Measurements from ENCODE around the gene SIT1.

The SIT1 gene

GRCh38 chr9:35650341-35651158 lies at the start of gene SIT1:
TSS of gene SIT1 (minus strand) at chr9:35650931. CDS start at chr9:35650853, 78 bp downstream.
- DNase-seq = no peak

GRCh38 chr9:35700031-35700430 lies 49.3 kb upstream of the SIT1 start:
- no peak for DNase-seq

GRCh38 chr9:35698231-35698630 lies 47.5 kb upstream of the SIT1 start:
- DNase-seq = no peak

GRCh38 chr9:35697486-35697885 lies 46.8 kb upstream of the SIT1 start:
- DNase-seq = no peak

GRCh38 chr9:35696520-35697215 lies 45.9 kb upstream of the SIT1 start:
- peak; percentile 21 for DNase-seq

GRCh38 chr9:35695943-35696401 lies 45.2 kb upstream of the SIT1 start:
- DNase-seq = no peak

- DNase-seq = no peak
These were observed 41.1 kb upstream of the SIT1 start for GRCh38 chr9:35691757-35692301.

GRCh38 chr9:35691334-35691650 lies 40.6 kb upstream of the SIT1 start:
- no peak for DNase-seq

- no peak for DNase-seq
These were observed 40.0 kb upstream of the SIT1 start for GRCh38 chr9:35690614-35691333.

GRCh38 chr9:35690294-35690613 lies 39.5 kb upstream of the SIT1 start:
- no peak for DNase-seq

GRCh38 chr9:35689542-35690293 lies 39.0 kb upstream of the SIT1 start, which contains the start of gene TPM2:
TSS of gene TPM2 (minus strand) at chr9:35689925. CDS start at chr9:35689817, 108 bp downstream.
- DNase-seq = no peak

GRCh38 chr9:35688558-35689541 lies 38.1 kb upstream of the SIT1 start:
- no peak for DNase-seq

- DNase-seq = no peak
These were observed 37.3 kb upstream of the SIT1 start for GRCh38 chr9:35687972-35688557.

- DNase-seq = no peak
These were observed 36.6 kb upstream of the SIT1 start for GRCh38 chr9:35687306-35687705.

- DNase-seq = no peak
These were observed 35.8 kb upstream of the SIT1 start for GRCh38 chr9:35686222-35687203.

GRCh38 chr9:35685506-35685905 lies 34.8 kb upstream of the SIT1 start:
- no peak for DNase-seq

- DNase-seq = no peak
These were observed 34.2 kb upstream of the SIT1 start for GRCh38 chr9:35684921-35685320.

GRCh38 chr9:35683323-35683722 lies 32.6 kb upstream of the SIT1 start:
- DNase-seq = no peak

- DNase-seq = no peak
These were observed 32.0 kb upstream of the SIT1 start for GRCh38 chr9:35682520-35683315.
